ENCODE results near the gene CYP3A4. TPM values are rescaled to one million over a fixed set of nuclear protein-coding genes. Genes with fewer than 3 reads are reported as not detected.

CYP3A4 gene
- total and polyA plus RNA-seq, 2 of the 13 experiments (the other 11 are each of a cell fraction or from before 2014, with no cell fraction given), result 0.11 to 0.24 TPM

DNA sequence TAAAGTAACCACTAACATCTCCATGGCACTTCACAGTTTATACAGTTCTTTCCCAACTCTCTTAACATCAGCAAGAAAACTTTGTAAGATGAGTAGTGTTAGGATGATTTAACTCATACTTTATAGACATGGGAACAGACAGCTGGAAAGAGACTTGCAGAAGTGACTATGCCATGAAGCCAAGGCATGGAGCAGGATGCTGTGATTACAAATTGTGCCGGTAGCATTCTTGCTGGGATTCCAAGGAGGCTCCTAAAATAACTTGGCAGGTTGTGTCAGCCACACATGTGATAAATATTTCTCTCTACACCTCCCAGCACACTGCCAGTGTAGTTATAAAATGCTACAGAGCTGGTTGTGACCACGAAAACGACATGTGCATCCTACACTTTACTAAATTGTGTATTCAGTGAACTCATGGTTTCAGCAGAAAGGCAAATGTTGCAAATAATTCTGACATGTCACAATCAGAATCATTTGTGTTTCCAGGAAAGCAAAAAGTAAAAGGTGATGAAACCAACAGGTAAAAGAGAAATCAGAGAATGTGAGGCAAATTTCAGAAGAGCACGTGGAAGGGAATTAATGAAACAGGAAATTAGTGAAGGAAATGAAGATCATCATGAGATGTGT lies 5.6 kb upstream of the CYP3A4 start:
- ChIA-PET POLR2A (no interaction called here), CTCF (ENCODE audit: low intra/inter-chr PET ratio, low total read pairs) (no interaction called here)
- Histone ChIP-seq H3K36me3 (replicated peaks in 1 of 2; ENCODE audit: control insufficient read depth in 1 of 2, insufficient read depth in 2 of 2, low read length in 2 of 2) (no peaks in the 10 kb centered on the region), H3K27me3 (ENCODE audit: control insufficient read depth in 1 of 2, insufficient read depth in 2 of 2, low read length in 2 of 2) (no peaks in the 10 kb centered on the region), H3K9me3 (ENCODE audit: low read length) (no peaks in the 10 kb centered on the region), H3K4me3 (replicated peaks in 1 of 3; ENCODE audit: insufficient read depth in 1 of 3, low read depth in 2 of 3, low read length in 3 of 3) (no peak overlapping the region), H3K4me1 (ENCODE audit: insufficient read depth, low read length) (peaks cover 50% of the 10 kb centered on the region), H3K4me2 (ENCODE audit: low read depth, low read length) (no peak overlapping the region), H3K27ac (ENCODE audit: extremely low read length, insufficient read depth, low read length) (no peak overlapping the region), H2AFZ (ENCODE audit: low read length) (no peak overlapping the region), H4K20me1 (ENCODE audit: insufficient read depth, low read length) (no peaks in the 10 kb centered on the region), H3K9ac (ENCODE audit: insufficient read depth, low read depth, low read length) (no peak overlapping the region), H3K79me2 (ENCODE audit: insufficient read depth, low read length) (no peaks in the 10 kb centered on the region)
- no peak for DNase-seq (ENCODE audit: low spot score)
- intact Hi-C loops (cut with micrococcal nuclease; ENCODE audit: unreplicated experiment), result no loop called here
- no peak for FAIRE-seq
- ATAC-seq, result no peak
- in situ Hi-C loops (cut with HindIII; ENCODE audit: extremely low pct_ligation_motif_present, low pct_unique_long_range_greater_than_20kb), result no loop called here
- 86% methylated on average over 4 of the region's 4 CpGs for WGBS (ENCODE audit: low lambda C conversion rate)
- no TSS peak for BruUV-seq (replicated peaks)
- TF ChIP-seq ZNF451 (CRISPR knock-in tag; IDR thresholded peaks at IDR 0.05), result no peak
- TF ChIP-seq, protein P1, sequence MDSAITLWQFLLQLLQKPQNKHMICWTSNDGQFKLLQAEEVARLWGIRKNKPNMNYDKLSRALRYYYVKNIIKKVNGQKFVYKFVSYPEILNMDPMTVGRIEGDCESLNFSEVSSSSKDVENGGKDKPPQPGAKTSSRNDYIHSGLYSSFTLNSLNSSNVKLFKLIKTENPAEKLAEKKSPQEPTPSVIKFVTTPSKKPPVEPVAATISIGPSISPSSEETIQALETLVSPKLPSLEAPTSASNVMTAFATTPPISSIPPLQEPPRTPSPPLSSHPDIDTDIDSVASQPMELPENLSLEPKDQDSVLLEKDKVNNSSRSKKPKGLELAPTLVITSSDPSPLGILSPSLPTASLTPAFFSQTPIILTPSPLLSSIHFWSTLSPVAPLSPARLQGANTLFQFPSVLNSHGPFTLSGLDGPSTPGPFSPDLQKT (CRISPR knock-in tag; IDR thresholded peaks at IDR 0.05; ENCODE audit: borderline replicate concordance), result no peak
- TF ChIP-seq CCAR2 (optimal IDR thresholded peaks at IDR 0.05; ENCODE audit: low read depth, low read length), result no peak
- no peak for TF ChIP-seq ZNF207 (IDR thresholded peaks at IDR 0.05; ENCODE audit: borderline replicate concordance)
- TF ChIP-seq, protein P2, sequence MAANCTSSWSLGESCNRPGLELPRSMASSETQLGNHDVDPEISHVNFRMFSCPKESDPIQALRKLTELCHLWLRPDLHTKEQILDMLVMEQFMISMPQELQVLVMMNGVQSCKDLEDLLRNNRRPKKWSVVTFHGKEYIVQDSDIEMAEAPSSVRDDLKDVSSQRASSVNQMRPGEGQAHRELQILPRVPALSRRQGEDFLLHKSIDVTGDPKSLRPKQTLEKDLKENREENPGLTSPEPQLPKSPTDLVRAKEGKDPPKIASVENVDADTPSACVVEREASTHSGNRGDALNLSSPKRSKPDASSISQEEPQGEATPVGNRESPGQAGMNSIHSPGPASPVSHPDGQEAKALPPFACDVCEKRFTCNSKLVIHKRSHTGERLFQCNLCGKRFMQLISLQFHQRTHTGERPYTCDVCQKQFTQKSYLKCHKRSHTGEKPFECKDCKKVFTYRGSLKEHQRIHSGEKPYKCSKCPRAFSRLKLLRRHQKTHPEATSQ (CRISPR knock-in tag; IDR thresholded peaks at IDR 0.05; ENCODE audit: borderline replicate concordance), result no peak
- no peak for TF ChIP-seq ZNF3 (CRISPR knock-in tag; IDR thresholded peaks at IDR 0.05)
- TF ChIP-seq, protein P3, sequence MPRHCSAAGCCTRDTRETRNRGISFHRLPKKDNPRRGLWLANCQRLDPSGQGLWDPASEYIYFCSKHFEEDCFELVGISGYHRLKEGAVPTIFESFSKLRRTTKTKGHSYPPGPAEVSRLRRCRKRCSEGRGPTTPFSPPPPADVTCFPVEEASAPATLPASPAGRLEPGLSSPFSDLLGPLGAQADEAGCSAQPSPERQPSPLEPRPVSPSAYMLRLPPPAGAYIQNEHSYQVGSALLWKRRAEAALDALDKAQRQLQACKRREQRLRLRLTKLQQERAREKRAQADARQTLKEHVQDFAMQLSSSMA (CRISPR knock-in tag; IDR thresholded peaks at IDR 0.05), result no peak
- no peak for TF ChIP-seq ZNF556 (CRISPR knock-in tag; IDR thresholded peaks at IDR 0.05; ENCODE audit: borderline replicate concordance)
- TF ChIP-seq ZNF652 (CRISPR knock-in tag; IDR thresholded peaks at IDR 0.05; ENCODE audit: borderline replicate concordance, low read depth), result no peak
- TF ChIP-seq CEBPG (CRISPR knock-in tag; IDR thresholded peaks at IDR 0.05), result no peak
- no peak for TF ChIP-seq ZNF678 (CRISPR knock-in tag; IDR thresholded peaks at IDR 0.05)
- no peak for TF ChIP-seq SYNCRIP (IDR thresholded peaks at IDR 0.05; ENCODE audit: insufficient read depth, low read depth, low read length)
- no peak for TF ChIP-seq CREB1 (IDR thresholded peaks at IDR 0.05)
- TF ChIP-seq CREB1 (CRISPR knock-in tag; IDR thresholded peaks at IDR 0.05), result no peak
- TF ChIP-seq, protein P4, sequence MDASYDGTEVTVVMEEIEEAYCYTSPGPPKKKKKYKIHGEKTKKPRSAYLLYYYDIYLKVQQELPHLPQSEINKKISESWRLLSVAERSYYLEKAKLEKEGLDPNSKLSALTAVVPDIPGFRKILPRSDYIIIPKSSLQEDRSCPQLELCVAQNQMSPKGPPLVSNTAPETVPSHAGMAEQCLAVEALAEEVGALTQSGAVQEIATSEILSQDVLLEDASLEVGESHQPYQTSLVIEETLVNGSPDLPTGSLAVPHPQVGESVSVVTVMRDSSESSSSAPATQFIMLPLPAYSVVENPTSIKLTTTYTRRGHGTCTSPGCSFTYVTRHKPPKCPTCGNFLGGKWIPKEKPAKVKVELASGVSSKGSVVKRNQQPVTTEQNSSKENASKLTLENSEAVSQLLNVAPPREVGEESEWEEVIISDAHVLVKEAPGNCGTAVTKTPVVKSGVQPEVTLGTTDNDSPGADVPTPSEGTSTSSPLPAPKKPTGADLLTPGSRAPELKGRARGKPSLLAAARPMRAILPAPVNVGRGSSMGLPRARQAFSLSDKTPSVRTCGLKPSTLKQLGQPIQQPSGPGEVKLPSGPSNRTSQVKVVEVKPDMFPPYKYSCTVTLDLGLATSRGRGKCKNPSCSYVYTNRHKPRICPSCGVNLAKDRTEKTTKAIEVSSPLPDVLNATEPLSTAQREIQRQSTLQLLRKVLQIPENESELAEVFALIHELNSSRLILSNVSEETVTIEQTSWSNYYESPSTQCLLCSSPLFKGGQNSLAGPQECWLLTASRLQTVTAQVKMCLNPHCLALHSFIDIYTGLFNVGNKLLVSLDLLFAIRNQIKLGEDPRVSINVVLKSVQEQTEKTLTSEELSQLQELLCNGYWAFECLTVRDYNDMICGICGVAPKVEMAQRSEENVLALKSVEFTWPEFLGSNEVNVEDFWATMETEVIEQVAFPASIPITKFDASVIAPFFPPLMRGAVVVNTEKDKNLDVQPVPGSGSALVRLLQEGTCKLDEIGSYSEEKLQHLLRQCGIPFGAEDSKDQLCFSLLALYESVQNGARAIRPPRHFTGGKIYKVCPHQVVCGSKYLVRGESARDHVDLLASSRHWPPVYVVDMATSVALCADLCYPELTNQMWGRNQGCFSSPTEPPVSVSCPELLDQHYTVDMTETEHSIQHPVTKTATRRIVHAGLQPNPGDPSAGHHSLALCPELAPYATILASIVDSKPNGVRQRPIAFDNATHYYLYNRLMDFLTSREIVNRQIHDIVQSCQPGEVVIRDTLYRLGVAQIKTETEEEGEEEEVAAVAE (CRISPR knock-in tag; IDR thresholded peaks at IDR 0.05; ENCODE audit: borderline replicate concordance), result no peak
- TF ChIP-seq ATF1 (CRISPR knock-in tag; IDR thresholded peaks at IDR 0.05), result no peak
- no peak for TF ChIP-seq ZNF839 (CRISPR knock-in tag; IDR thresholded peaks at IDR 0.05; ENCODE audit: borderline replicate concordance)
- TF ChIP-seq SMARCE1 (IDR thresholded peaks at IDR 0.05; ENCODE audit: borderline replicate concordance), result no peak
- TF ChIP-seq ZNF441 (CRISPR knock-in tag; IDR thresholded peaks at IDR 0.05; ENCODE audit: borderline replicate concordance), result no peak

All from HepG2 (cell line).